Ovary (tissue), 3 donors: ENCODE results near the gene AQP1.

Source experiments
- CTCF ChIP-seq, 3 donors: fragments of 450-650 bp in 2 of 3; fragments of 200-600 bp in 1 of 3; IDR thresholded peaks; one replicate each; pipeline versions ENCODE4 v1.5.1 to v1.8.0; 2016 to 2022; ENCODE audit warnings: antibody characterized with exemption in 3 of 3, mild to moderate bottlenecking in 1 of 3
- POLR2A ChIP-seq: fragments of 450-650 bp; IDR thresholded peaks from one replicate; pipeline ENCODE4 v1.6.1; 2017; ENCODE audit warnings: antibody characterized with exemption, mild to moderate bottlenecking, moderate library complexity
- donor health status: DM: no; HTN: no; CAD: no.

GRCh38 chr7:30965372-30965771 is 53.7 kb downstream of the AQP1 start:
- TF ChIP-seq CTCF (IDR thresholded peaks at IDR 0.05), result no peak
- TF ChIP-seq POLR2A, result no peak
